Measurements from ENCODE around the gene DGCR6L. TPM values are rescaled to one million over a fixed set of nuclear protein-coding genes. Genes with fewer than 3 reads are reported as not detected.
"Not testable (repeated sequence)": the region's sequence is repeated elsewhere in the genome, so short reads cannot be mapped to it uniquely, and the experiment has no call there.

Gene DGCR6L
- total RNA-seq, 1 experiment from 2014 or later: 68.5 TPM

- DNase-seq (ENCODE audit: low spot score): no peak
- CTCF ChIA-PET: no interaction called here
- H3K27me3 Mint-ChIP-seq (ENCODE audit: low read depth): no peaks in the 10 kb centered on the region
- no peak overlapping the region; the same call in 1 of the 2 replicates for H3K27ac Mint-ChIP-seq
- TF ChIP-seq OVOL2 (CRISPR knock-in tag; IDR thresholded peaks at IDR 0.05; ENCODE audit: borderline replicate concordance) (no peak), NFATC4 (CRISPR knock-in tag; IDR thresholded peaks at IDR 0.05) (no peak), STAT6 (CRISPR knock-in tag; conservative IDR thresholded peaks at IDR 0.05; ENCODE audit: low read depth) (no peak), E2F5 (CRISPR knock-in tag; IDR thresholded peaks at IDR 0.05) (no peak), ETV6 (CRISPR knock-in tag; IDR thresholded peaks at IDR 0.05) (no peak), PREB (CRISPR knock-in tag; IDR thresholded peaks at IDR 0.05; ENCODE audit: borderline replicate concordance) (no peak), JUN (CRISPR knock-in tag; IDR thresholded peaks at IDR 0.05) (no peak), TCF7 (CRISPR knock-in tag; IDR thresholded peaks at IDR 0.05; ENCODE audit: low read depth) (no peak), SMAD4 (CRISPR knock-in tag; IDR thresholded peaks at IDR 0.05) (no peak)
- H3K36me3 Mint-ChIP-seq: no peaks in the 10 kb centered on the region
- ATAC-seq: no peak
- no peak overlapping the region for H3K4me3 Mint-ChIP-seq
- POLR2A ChIA-PET: no interaction called here
- no peaks in the 10 kb centered on the region for H3K9me3 Mint-ChIP-seq
- no peaks in the 10 kb centered on the region for H3K4me1 Mint-ChIP-seq
Measured at GRCh38 chr22:20354238-20354975, 34.5 kb upstream of the DGCR6L start.

- CTCF ChIA-PET; DNase-seq (ENCODE audit: low spot score); H3K9me3 Mint-ChIP-seq; H3K4me3 Mint-ChIP-seq; POLR2A ChIA-PET; ATAC-seq; H3K4me1 Mint-ChIP-seq; H3K27me3 Mint-ChIP-seq (ENCODE audit: low read depth); H3K27ac Mint-ChIP-seq; H3K36me3 Mint-ChIP-seq: not testable (repeated sequence)
Measured at GRCh38 chr22:20352536-20352935, 32.7 kb upstream of the DGCR6L start.

GRCh38 chr22:20346553-20346952 lies 26.7 kb upstream of the DGCR6L start:
- H3K36me3 Mint-ChIP-seq; DNase-seq (ENCODE audit: low spot score); H3K4me1 Mint-ChIP-seq; CTCF ChIA-PET; H3K4me3 Mint-ChIP-seq; POLR2A ChIA-PET; H3K27me3 Mint-ChIP-seq (ENCODE audit: low read depth); ATAC-seq; H3K27ac Mint-ChIP-seq; H3K9me3 Mint-ChIP-seq: not testable (repeated sequence)

GRCh38 chr22:20338291-20338690 lies 18.4 kb upstream of the DGCR6L start:
- CTCF ChIA-PET; H3K27ac Mint-ChIP-seq; DNase-seq (ENCODE audit: low spot score): not testable (repeated sequence)

GRCh38 chr22:20337807-20338206 lies 17.9 kb upstream of the DGCR6L start:
- H3K36me3 Mint-ChIP-seq; DNase-seq (ENCODE audit: low spot score); H3K9me3 Mint-ChIP-seq; H3K4me1 Mint-ChIP-seq; CTCF ChIA-PET; H3K27ac Mint-ChIP-seq; POLR2A ChIA-PET; H3K27me3 Mint-ChIP-seq (ENCODE audit: low read depth); H3K4me3 Mint-ChIP-seq; ATAC-seq: not testable (repeated sequence)

More at GRCh38 chr22:20338291-20338690, 18.4 kb upstream of the DGCR6L start:
- H3K36me3 Mint-ChIP-seq; H3K4me1 Mint-ChIP-seq; ATAC-seq; H3K9me3 Mint-ChIP-seq; POLR2A ChIA-PET; H3K27me3 Mint-ChIP-seq (ENCODE audit: low read depth); H3K4me3 Mint-ChIP-seq: not testable (repeated sequence)

GRCh38 chr22:20336561-20336960 lies 16.7 kb upstream of the DGCR6L start:
- H3K27ac Mint-ChIP-seq; POLR2A ChIA-PET; H3K27me3 Mint-ChIP-seq (ENCODE audit: low read depth); H3K4me1 Mint-ChIP-seq; CTCF ChIA-PET; H3K9me3 Mint-ChIP-seq; H3K36me3 Mint-ChIP-seq; DNase-seq (ENCODE audit: low spot score); H3K4me3 Mint-ChIP-seq; ATAC-seq: not testable (repeated sequence)

- ATAC-seq; H3K4me1 Mint-ChIP-seq; DNase-seq (ENCODE audit: low spot score); H3K27ac Mint-ChIP-seq; H3K36me3 Mint-ChIP-seq; CTCF ChIA-PET; H3K4me3 Mint-ChIP-seq; H3K9me3 Mint-ChIP-seq; H3K27me3 Mint-ChIP-seq (ENCODE audit: low read depth): not testable (repeated sequence)
- POLR2A ChIA-PET: interaction anchor here (0.7 kb wide), 1 partner anchor 65 kb away, joined by 5 read pairs; no protein-coding TSS in a partner anchor
Measured at GRCh38 chr22:20328569-20328930, 8.7 kb upstream of the DGCR6L start.

GRCh38 chr22:20325996-20326395 lies 6.1 kb upstream of the DGCR6L start:
- ATAC-seq; H3K36me3 Mint-ChIP-seq; H3K27me3 Mint-ChIP-seq (ENCODE audit: low read depth); DNase-seq (ENCODE audit: low spot score); H3K27ac Mint-ChIP-seq; POLR2A ChIA-PET; H3K9me3 Mint-ChIP-seq; H3K4me3 Mint-ChIP-seq; CTCF ChIA-PET: not testable (repeated sequence)
- peaks cover 13% of the 10 kb centered on the region for H3K4me1 Mint-ChIP-seq

All from WTC11 (cell line).